Measurements from ENCODE around the gene MSX1.

The MSX1 gene

DNA sequence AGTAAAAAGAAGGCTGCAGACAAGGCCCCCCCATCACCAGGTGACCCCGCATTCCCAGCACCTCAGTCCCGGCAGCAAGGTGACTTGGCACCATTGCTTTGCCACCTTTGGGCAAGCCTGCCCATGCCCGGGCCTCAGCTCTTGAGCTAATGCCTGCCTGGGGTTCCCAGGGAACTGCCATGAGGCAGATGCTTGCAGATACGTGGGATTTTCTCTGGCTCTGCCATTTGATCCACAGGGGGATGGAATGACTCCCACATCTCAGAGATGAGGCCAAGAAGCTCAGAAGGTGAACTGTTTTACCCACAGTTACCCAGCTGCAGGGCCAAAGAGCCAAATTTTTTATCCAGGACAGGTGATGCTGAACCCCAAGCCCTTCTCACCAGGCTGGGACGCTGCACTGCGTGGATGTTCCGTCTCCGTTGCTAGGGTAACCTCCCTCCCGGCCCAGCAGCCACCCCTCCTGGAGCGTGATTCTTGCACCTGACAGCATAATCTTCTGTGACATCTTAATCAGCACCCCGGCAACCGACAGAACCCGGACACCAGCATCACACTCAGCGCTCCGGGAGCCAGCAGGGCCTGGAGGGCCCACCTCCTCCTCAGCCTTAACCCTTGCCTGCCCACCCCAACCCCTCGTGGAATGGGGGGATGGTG is 15.7 kb upstream of the MSX1 start:
- TF ChIP-seq, protein P1, sequence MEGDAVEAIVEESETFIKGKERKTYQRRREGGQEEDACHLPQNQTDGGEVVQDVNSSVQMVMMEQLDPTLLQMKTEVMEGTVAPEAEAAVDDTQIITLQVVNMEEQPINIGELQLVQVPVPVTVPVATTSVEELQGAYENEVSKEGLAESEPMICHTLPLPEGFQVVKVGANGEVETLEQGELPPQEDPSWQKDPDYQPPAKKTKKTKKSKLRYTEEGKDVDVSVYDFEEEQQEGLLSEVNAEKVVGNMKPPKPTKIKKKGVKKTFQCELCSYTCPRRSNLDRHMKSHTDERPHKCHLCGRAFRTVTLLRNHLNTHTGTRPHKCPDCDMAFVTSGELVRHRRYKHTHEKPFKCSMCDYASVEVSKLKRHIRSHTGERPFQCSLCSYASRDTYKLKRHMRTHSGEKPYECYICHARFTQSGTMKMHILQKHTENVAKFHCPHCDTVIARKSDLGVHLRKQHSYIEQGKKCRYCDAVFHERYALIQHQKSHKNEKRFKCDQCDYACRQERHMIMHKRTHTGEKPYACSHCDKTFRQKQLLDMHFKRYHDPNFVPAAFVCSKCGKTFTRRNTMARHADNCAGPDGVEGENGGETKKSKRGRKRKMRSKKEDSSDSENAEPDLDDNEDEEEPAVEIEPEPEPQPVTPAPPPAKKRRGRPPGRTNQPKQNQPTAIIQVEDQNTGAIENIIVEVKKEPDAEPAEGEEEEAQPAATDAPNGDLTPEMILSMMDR (IDR thresholded peaks at IDR 0.05): no peak

DNA sequence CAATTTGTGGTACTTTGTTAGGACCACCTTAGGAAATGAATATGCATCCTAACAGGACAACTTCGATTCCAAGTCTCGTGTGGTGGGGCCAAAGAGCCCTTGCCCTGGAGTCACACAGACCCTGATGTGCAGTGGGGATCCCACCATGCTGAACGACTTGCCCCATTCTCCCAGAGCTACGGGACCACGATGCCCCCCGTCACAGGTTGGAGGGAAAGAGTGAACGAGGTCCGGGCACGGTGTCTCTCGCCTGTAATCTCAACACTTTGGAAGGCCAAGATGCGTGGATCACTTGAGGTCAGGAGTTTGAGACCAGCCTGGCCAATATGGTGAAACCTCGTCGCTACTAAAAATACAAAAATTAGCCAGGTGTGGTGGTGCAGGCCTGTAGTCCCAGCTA is 14.4 kb upstream of the MSX1 start:
- TF ChIP-seq, protein P1 (IDR thresholded peaks at IDR 0.05): no peak

DNA sequence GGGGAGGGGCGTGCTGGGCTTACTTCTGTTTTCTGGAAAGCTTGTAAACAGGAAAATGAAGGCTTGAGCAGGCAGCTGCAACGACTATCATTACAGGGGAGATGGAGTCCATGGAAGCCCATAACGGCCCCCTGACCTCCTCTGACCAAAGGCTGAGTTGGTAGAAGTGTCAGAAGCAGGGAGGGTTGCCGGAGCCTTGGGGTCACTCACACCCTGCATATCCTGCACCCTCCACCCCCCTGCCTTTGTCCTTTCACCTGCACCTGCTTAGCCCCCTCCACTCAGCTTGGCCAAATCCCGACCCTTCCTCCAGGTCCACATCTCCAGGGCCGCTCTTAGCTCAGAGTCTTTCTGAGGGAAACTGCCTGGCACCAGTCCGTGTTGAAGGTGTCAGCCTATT is 12.5 kb upstream of the MSX1 start:
- TF ChIP-seq, protein P1 (IDR thresholded peaks at IDR 0.05): no peak

DNA sequence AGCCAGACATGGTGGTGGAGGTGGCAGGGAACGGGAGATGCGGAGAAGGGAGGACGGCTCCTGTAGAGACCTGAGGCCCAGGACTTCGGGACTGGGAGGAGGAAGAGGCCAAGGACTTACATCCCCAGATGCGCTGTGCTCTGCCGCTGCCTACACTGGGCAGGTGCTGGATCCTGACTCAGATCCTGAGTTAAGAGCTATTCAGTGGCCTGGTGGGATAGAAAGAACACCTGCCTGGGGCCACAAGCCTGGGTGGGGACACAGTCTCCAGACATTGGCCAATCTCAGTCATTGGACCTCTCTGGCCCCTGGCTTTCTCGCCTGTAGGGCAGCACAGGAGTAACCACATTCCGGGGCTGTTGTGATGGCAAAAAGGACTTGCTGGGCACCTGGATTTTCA is 10.9 kb upstream of the MSX1 start:
- TF ChIP-seq, protein P1 (IDR thresholded peaks at IDR 0.05): no peak

DNA sequence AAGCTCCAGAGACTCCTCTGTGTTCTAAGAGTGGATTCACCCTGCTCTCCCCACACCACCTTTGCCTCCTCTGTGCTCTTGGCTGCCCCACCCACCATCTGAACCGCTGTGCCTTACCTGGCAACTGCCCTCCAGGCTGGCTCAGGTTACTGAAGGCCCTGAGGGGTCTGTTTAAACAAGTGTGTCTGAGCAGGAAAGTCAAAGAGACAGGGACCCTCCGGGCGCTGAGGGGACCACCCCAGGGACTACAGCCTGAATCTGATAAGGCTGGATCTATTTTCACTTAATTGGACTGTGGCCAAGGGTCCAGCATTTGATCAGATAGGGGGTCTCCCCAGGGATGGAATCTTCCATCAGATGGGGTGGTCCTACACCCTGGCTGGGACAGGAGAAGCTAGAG is 10.4 kb upstream of the MSX1 start:
- TF ChIP-seq, protein P1 (IDR thresholded peaks at IDR 0.05): no peak

DNA sequence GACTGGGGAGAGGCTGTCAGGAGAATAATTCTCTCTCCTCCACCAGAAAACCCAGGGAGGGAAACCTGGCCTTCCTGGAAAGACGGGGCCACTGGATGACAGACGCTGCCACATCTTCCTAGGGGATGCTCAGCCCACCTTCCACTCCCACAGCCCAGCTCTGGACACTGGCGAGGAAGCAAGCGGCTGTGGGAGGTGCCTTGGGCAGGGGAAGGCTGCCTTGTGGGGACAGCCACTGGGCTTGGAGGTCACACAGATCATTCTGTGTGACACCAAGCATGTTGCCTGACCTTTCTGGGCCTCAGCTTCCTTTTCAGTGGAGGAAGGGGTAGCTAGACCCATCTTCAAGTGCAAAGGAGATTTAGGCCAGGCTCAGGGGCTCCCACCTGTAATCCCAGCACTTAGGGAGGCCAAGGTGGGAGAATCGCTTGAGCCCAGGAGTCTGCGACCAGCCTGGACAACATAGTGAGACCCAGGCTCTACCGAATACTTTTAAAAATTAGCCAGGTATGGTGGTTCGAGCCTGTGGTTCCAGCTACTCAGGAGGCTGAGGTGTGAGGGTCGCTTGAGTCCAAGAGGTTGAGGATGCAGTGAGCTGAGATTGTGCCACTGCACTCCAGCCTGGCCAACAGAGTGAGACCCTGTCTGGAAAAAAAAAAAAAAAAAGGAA is 9.8 kb upstream of the MSX1 start:
- TF ChIP-seq, protein P1 (IDR thresholded peaks at IDR 0.05): no peak

DNA sequence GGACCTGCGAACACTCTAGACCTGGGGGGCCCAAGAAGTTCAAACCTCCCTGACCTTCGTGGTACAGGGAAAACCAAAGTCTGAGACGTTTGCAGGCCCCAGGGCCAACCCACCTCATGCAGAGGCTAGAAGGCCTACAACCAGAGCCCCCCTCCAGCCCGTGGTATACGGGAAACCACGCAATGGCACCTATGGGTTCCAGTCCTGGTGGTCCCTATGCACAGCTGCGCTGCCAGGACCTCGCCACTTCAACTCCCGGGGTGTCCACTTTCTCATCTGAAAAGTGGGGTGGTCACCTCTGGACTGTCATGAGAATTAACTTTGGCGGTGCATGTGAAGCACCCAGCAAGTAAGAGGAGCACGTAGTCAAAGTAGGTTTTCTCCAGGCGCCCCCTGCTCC is 8.4 kb upstream of the MSX1 start:
- TF ChIP-seq, protein P1 (IDR thresholded peaks at IDR 0.05): no peak

Measured in LNCAP (cell line).